HG03469 (cell line): ENCODE data around the gene SRGAP3.

Experiments
- ATAC-seq: cut with Tn5 transposase; IDR thresholded peaks from one replicate; pipeline ENCODE4 v1.9.1; 2021; ENCODE audit warnings: mild to moderate bottlenecking, moderate library complexity, moderate number of reproducible peaks; ENCODE audit not compliant: unreplicated experiment

SRGAP3 gene

GRCh38 chr3:9229325-9229724 is 20.1 kb downstream of the SRGAP3 start:
- ATAC-seq, result no peak

- no peak for ATAC-seq
Measured at GRCh38 chr3:9226326-9226725, 23.1 kb downstream of the SRGAP3 start.

GRCh38 chr3:9225268-9225667 is 24.2 kb downstream of the SRGAP3 start:
- ATAC-seq, result no peak

- peak; percentile 91 for ATAC-seq
Measured at GRCh38 chr3:9224490-9224889, 25.0 kb downstream of the SRGAP3 start.

- no peak for ATAC-seq
Measured at GRCh38 chr3:9223672-9224071, 25.8 kb downstream of the SRGAP3 start.

GRCh38 chr3:9222956-9223639 is 26.3 kb downstream of the SRGAP3 start:
- no peak for ATAC-seq

GRCh38 chr3:9222049-9222448 is 27.4 kb downstream of the SRGAP3 start:
- ATAC-seq, result no peak

- no peak for ATAC-seq
Measured at GRCh38 chr3:9218514-9218846, 31.0 kb downstream of the SRGAP3 start.

GRCh38 chr3:9217784-9218513 is 31.5 kb downstream of the SRGAP3 start:
- ATAC-seq, result no peak

GRCh38 chr3:9216736-9217135 is 32.7 kb downstream of the SRGAP3 start:
- ATAC-seq, result no peak

- ATAC-seq, result no peak
Measured at GRCh38 chr3:9214599-9214998, 34.8 kb downstream of the SRGAP3 start.

- no peak for ATAC-seq
Measured at GRCh38 chr3:9214185-9214584, 35.3 kb downstream of the SRGAP3 start.

- ATAC-seq, result no peak
Measured at GRCh38 chr3:9213019-9213634, 36.3 kb downstream of the SRGAP3 start.

GRCh38 chr3:9211155-9211950 is 38.1 kb downstream of the SRGAP3 start:
- no peak for ATAC-seq

- ATAC-seq, result no peak
Measured at GRCh38 chr3:9209777-9210176, 39.7 kb downstream of the SRGAP3 start.

GRCh38 chr3:9208605-9209152 is 40.8 kb downstream of the SRGAP3 start:
- ATAC-seq, result no peak

GRCh38 chr3:9207116-9207763 is 42.2 kb downstream of the SRGAP3 start:
- no peak for ATAC-seq

- ATAC-seq, result no peak
Measured at GRCh38 chr3:9206287-9206686, 43.2 kb downstream of the SRGAP3 start.

GRCh38 chr3:9205345-9206143 is 43.9 kb downstream of the SRGAP3 start:
- no peak for ATAC-seq
